IPS DF 19.7 (cell line): ENCODE data around the gene TAT.

Source experiments
- DNase-seq: peaks from one replicate; pipeline ENCODE4 v3.0.0-alpha.2; 2013; ENCODE audit warnings: low read depth, low spot score

TAT gene

GRCh38 chr16:71537643-71538042 lies 39.2 kb downstream of the TAT start:
- DNase-seq = no peak

- no peak for DNase-seq
These were observed 40.0 kb downstream of the TAT start for GRCh38 chr16:71536752-71537499.

- no peak for DNase-seq
These were observed 44.5 kb downstream of the TAT start for GRCh38 chr16:71532366-71532765.

- DNase-seq = no peak
These were observed 48.0 kb downstream of the TAT start for GRCh38 chr16:71528863-71529262.

- no peak for DNase-seq
These were observed 48.6 kb downstream of the TAT start for GRCh38 chr16:71528257-71528656.

GRCh38 chr16:71526111-71526631 lies 50.7 kb downstream of the TAT start, which contains the start of gene CHST4:
TSS of gene CHST4 (plus strand) at chr16:71526426. CDS start at chr16:71536678, 10,252 bp downstream.
- peak; percentile 94 for DNase-seq

- DNase-seq = no peak
These were observed 52.0 kb downstream of the TAT start for GRCh38 chr16:71524566-71525553.

GRCh38 chr16:71520550-71520949 lies 56.3 kb downstream of the TAT start:
- no peak for DNase-seq
